K562 (cell line): ENCODE results near the gene KCNT1. TPM values are rescaled to one million over a fixed set of nuclear protein-coding genes. Genes with fewer than 3 reads are reported as not detected.
A peak's percentile ranks its signal among the peaks of the same experiment; 100 is the strongest.

Experiments
- ATAC-seq: fragments of 200-7000 bp; cut with Tn5 transposase; 3 replicates; pipeline ENCODE4 v1.9.1; 2020; ENCODE audit warnings: moderate library complexity
- BruUV-seq: library from RNA; stranded (reverse); fragments of 400-500 nt; replicated peaks from 2 replicates; lab custom pipeline; 2021; lab: Mats Ljungman, UMichigan
- CTCF ChIA-PET: fragments of 300-600 bp; formaldehyde crosslinking; extraction: SDS; loops from one replicate; lab custom pipeline; 2021; ENCODE audit warnings: low intra/inter-chr PET ratio; lab: Yijun Ruan, JAX
- POLR2A ChIA-PET: fragments of 300-600, 350-650 bp; sonication (Branson Sonifier 250); formaldehyde crosslinking; extraction: SDS; loops from one replicate; lab custom pipeline; 2021; ENCODE audit warnings: antibody characterized with exemption, inconsistent platforms; lab: Yijun Ruan, JAX
- DNase-seq, 4 experiments: peaks; one replicate each; pipeline versions ENCODE4 v3.0.0 to v3.0.0-alpha.2; 2011 to 2018; ENCODE audit warnings: low spot score in 3 of 4, mixed read lengths in 3 of 4; ENCODE audit errors: extremely low read depth in 1 of 4
- FAIRE-seq: peaks from 2 replicates; lab custom pipeline; 2011; peaks lifted over from hg19 to GRCh38; lab: Jason Lieb, UNC
- H2AFZ ChIP-seq: 2 replicates; pipeline ENCODE4 v1.6.0; 2011; ENCODE audit warnings: low read depth, low read length, control low read depth, inconsistent platforms
- H3K27ac ChIP-seq: fragments of 200-600 bp; 3 replicates; pipeline ENCODE4 v1.8.0; 2011; ENCODE audit warnings: low read depth, mild to moderate bottlenecking, control low read depth, inconsistent platforms, low read length, moderate library complexity, mixed read lengths; ENCODE audit errors: extremely low read depth
- H3K27me3 ChIP-seq, 2 experiments: fragments of 300-600 bp in 1 of 2; 2 replicates in 1 of 2; 3 replicates in 1 of 2; pipeline versions ENCODE4 v1.6.0 to v1.8.0; 2011; ENCODE audit warnings: inconsistent platforms in 2 of 2, low read length in 2 of 2, mild to moderate bottlenecking in 1 of 2, mixed read lengths in 1 of 2, moderate library complexity in 1 of 2; ENCODE audit not compliant: control insufficient read depth in 2 of 2, insufficient read depth in 2 of 2
- H3K36me3 ChIP-seq: fragments of 300-600 bp; 3 replicates; pipeline ENCODE4 v1.8.0; 2011; ENCODE audit warnings: mild to moderate bottlenecking, low read length, inconsistent platforms; ENCODE audit not compliant: control insufficient read depth, insufficient read depth
- H3K4me1 ChIP-seq, 2 experiments: fragments of 200-600 bp in 1 of 2; replicated peaks in 1 of 2; 2 replicates in 1 of 2; 3 replicates in 1 of 2; pipeline versions ENCODE4 v1.5.1 to v1.8.0; 2011; ENCODE audit warnings: inconsistent platforms in 2 of 2, low read length in 2 of 2, mild to moderate bottlenecking in 1 of 2, mixed read lengths in 1 of 2, moderate library complexity in 1 of 2; ENCODE audit not compliant: control insufficient read depth in 2 of 2, insufficient read depth in 2 of 2
- H3K4me2 ChIP-seq: 2 replicates; pipeline ENCODE4 v1.6.1; 2011; ENCODE audit warnings: low read length, control low read depth, inconsistent platforms, mixed read lengths; ENCODE audit not compliant: insufficient read depth
- H3K4me3 ChIP-seq: fragments of 200-600 bp; sonication (generic), shearing (Covaris generic); 2 replicates; pipeline ENCODE4 v1.5.1; 2016; ENCODE audit warnings: control low read depth, inconsistent platforms
- H3K79me2 ChIP-seq: fragments of 200-600 bp; 3 replicates; pipeline ENCODE4 v1.8.0; 2011; ENCODE audit warnings: low read length, inconsistent platforms; ENCODE audit not compliant: control insufficient read depth, insufficient read depth
- H3K9ac ChIP-seq, 2 experiments: 2 replicates each; pipeline versions ENCODE4 v1.6.0 to v1.6.1; 2011; ENCODE audit warnings: low read depth in 2 of 2, low read length in 2 of 2, control low read depth in 1 of 2, inconsistent platforms in 1 of 2, mild to moderate bottlenecking in 1 of 2, mixed read lengths in 1 of 2; ENCODE audit not compliant: insufficient read depth in 1 of 2
- H3K9me1 ChIP-seq: one replicate; pipeline ENCODE4 v1.6.0; 2011; ENCODE audit warnings: inconsistent platforms, mild to moderate bottlenecking, low read length, moderate library complexity; ENCODE audit not compliant: control insufficient read depth, insufficient read depth
- H3K9me3 ChIP-seq: replicated peaks from 2 replicates; pipeline ENCODE4 v1.5.1; 2011; ENCODE audit warnings: low read depth, low read length, inconsistent platforms; ENCODE audit not compliant: control insufficient read depth, insufficient read depth
- H4K20me1 ChIP-seq: replicated peaks from 2 replicates; pipeline ENCODE4 v1.6.1; 2011; ENCODE audit warnings: low read length, inconsistent platforms, mixed read lengths; ENCODE audit not compliant: control insufficient read depth, insufficient read depth
- FOXK2 ChIP-seq, 2 experiments: fragments of 450-650 bp; IDR thresholded peaks in 1 of 2; conservative IDR thresholded peaks in 1 of 2; 2 replicates each; pipeline ENCODE4 v1.6.1; 2016; ENCODE audit warnings: low read depth in 2 of 2, mild to moderate bottlenecking in 1 of 2
- IFI16 ChIP-seq: fragments of 250-450 bp; sonication (Bioruptor Pico); IDR thresholded peaks from 2 replicates; pipeline ENCODE4 v2.1.2; 2022; ENCODE audit warnings: mild to moderate bottlenecking, inconsistent platforms
- PRPF4 ChIP-seq: fragments of 200-400 bp; formaldehyde crosslinking; IDR thresholded peaks from one replicate; pipeline ENCODE4 v1.6.1; 2017; ENCODE audit warnings: low read length, low read depth, mild to moderate bottlenecking; ENCODE audit not compliant: insufficient read depth, poor library complexity, severe bottlenecking
- SIRT6 ChIP-seq: IDR thresholded peaks from one replicate; pipeline ENCODE4 v1.6.1; 2012; ENCODE audit warnings: low read depth, mild to moderate bottlenecking, control low read depth, inconsistent platforms, low read length, moderate library complexity
- SIX5 ChIP-seq, 2 experiments: IDR thresholded peaks; 2 replicates each; pipeline ENCODE4 v1.6.1; 2011; ENCODE audit warnings: low read length in 2 of 2, borderline replicate concordance in 1 of 2, low read depth in 1 of 2, mild to moderate bottlenecking in 1 of 2, moderate library complexity in 1 of 2; ENCODE audit not compliant: insufficient read depth in 1 of 2
- TAF9B ChIP-seq: fragments of 450-650 bp; IDR thresholded peaks from 2 replicates; pipeline ENCODE4 v1.6.1; 2018; ENCODE audit warnings: mild to moderate bottlenecking; ENCODE audit not compliant: partially characterized antibody
- ZKSCAN8 ChIP-seq: fragments of 200-800 bp; sonication (Bioruptor generic); IDR thresholded peaks from 2 replicates; pipeline ENCODE4 v1.6.1; 2016; ENCODE audit warnings: missing genetic modification characterization, missing compliant biosample characterization
- ZNF431 ChIP-seq: sonication (generic); formaldehyde crosslinking; IDR thresholded peaks from 2 replicates; pipeline ENCODE4 v1.8.0; 2022; ENCODE audit warnings: mild to moderate bottlenecking, missing genetic modification reagents
- WGBS: fragments of 100-300 bp; shearing (Covaris generic); methylation state at CpG from one replicate; pipeline ENCODE4 v1.1.6; 2016; ENCODE audit warnings: low coverage, mixed read lengths; ENCODE audit not compliant: insufficient coverage; ENCODE audit errors: missing lambda C conversion rate; 5-methylcytosine and 5-hydroxymethylcytosine counted together
- in situ Hi-C: fragments of 300-500 bp; cut with MboI; formaldehyde crosslinking; loops from 4 replicates; pipeline ENCODE4 v1.15.0; 2018; ENCODE audit warnings: inconsistent platforms, mixed read lengths
- intact Hi-C: fragments of 100-400 bp; cut with micrococcal nuclease; formaldehyde crosslinking; loops from 2 replicates; pipeline ENCODE4 v1.14.2; 2022
- polyA plus RNA-seq, 8 experiments: library from polyadenylated mRNA; depleted of rRNA in 4 of 8; stranded (reverse) in 5 of 8; unstranded in 3 of 8; fragments of >200 nt; fragmentation: Nextera tagmentation in 2 of 8; fragmentation: Illumina TruSeq in 1 of 8; extraction: Ambion mirVana in 2 of 8; extraction: Trizol in 1 of 8; gene quantifications; 2 replicates each; pipeline versions ENCODE4 v1.2.1 to v1.2.3, GENCODE V29; 2011 to 2014; ENCODE audit warnings: inconsistent platforms in 1 of 8, missing spikeins in 1 of 8
- total RNA-seq, 7 experiments: library from RNA; depleted of rRNA in 6 of 7; stranded (reverse); fragments of >200 nt in 6 of 7; fragmentation: Illumina TruSeq in 2 of 7; extraction: Trizol in 2 of 7; gene quantifications; 2 replicates each; pipeline versions ENCODE4 v1.2.1 to v1.2.3, GENCODE V29; 2011 to 2021; ENCODE audit warnings: low replicate concordance in 1 of 7
- TF ChIP-seq, protein P1 (sequence below), 3 experiments: IDR thresholded peaks in 2 of 3; conservative IDR thresholded peaks in 1 of 3; 2 replicates each; pipeline ENCODE4 v1.5.1; 2011 to 2012; ENCODE audit warnings: low read length in 3 of 3, mild to moderate bottlenecking in 3 of 3, control low read depth in 2 of 3, improper control_type of control experiment in 1 of 3, inconsistent platforms in 1 of 3, low read depth in 1 of 3, mixed read lengths in 1 of 3, moderate library complexity in 1 of 3; ENCODE audit not compliant: insufficient read depth in 2 of 3
- TF ChIP-seq, protein P2 (sequence below): fragments of 450-650 bp; formaldehyde crosslinking; IDR thresholded peaks from 2 replicates; pipeline ENCODE4 v1.4.0; 2020; ENCODE audit warnings: mild to moderate bottlenecking, moderate library complexity

Gene KCNT1
- total and polyA plus RNA-seq, 9 of the 15 experiments (the other 6 are each of a cell fraction or from before 2014, with no cell fraction given): 0.05 TPM; not detected in 8

DNA sequence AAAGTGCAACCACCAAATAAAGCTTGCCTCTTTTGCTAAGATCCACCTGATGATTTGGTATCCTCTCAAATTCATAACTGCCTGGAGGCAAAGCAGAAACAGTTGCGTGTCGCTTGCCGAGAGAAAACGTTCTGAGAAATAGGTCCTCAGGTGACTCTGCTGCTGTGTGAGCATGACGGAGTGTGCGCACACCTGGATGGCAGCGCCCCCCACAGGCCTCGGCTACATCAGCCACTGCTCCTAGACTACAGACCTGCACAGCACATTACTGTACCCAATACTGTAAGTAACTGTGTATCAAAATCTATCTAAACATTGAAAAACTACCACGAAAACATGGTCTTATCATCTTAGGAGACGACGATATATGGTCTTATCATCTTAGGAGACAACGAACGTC is 117.9 kb downstream of the KCNT1 start:
- no TSS peak for BruUV-seq
- Histone ChIP-seq H3K9me3 (no peaks in the 10 kb centered on the region), H3K4me1 (no peaks in the 10 kb centered on the region), H3K27me3 (no peaks in the 10 kb centered on the region), H4K20me1 (no peaks in the 10 kb centered on the region), H3K9ac (no peak overlapping the region), H3K27ac (no peak overlapping the region), H3K79me2 (no peaks in the 10 kb centered on the region), H3K36me3 (peaks cover 94% of the 10 kb centered on the region; the same call in 2 of the 3 replicates), H3K9me1 (peaks cover 7% of the 10 kb centered on the region), H2AFZ (no peak overlapping the region), H3K4me2 (no peak overlapping the region), H3K4me3 (no peak overlapping the region)
- CTCF ChIA-PET: no interaction called here
- in situ Hi-C loops (no loop called here), intact Hi-C loops (no loop called here)
- FAIRE-seq (no peak), DNase-seq (no peak), ATAC-seq (no peak)
- POLR2A ChIA-PET: no interaction called here
- TF ChIP-seq ZNF431 (CRISPR knock-in tag): no peak
- TF ChIP-seq, protein P1, sequence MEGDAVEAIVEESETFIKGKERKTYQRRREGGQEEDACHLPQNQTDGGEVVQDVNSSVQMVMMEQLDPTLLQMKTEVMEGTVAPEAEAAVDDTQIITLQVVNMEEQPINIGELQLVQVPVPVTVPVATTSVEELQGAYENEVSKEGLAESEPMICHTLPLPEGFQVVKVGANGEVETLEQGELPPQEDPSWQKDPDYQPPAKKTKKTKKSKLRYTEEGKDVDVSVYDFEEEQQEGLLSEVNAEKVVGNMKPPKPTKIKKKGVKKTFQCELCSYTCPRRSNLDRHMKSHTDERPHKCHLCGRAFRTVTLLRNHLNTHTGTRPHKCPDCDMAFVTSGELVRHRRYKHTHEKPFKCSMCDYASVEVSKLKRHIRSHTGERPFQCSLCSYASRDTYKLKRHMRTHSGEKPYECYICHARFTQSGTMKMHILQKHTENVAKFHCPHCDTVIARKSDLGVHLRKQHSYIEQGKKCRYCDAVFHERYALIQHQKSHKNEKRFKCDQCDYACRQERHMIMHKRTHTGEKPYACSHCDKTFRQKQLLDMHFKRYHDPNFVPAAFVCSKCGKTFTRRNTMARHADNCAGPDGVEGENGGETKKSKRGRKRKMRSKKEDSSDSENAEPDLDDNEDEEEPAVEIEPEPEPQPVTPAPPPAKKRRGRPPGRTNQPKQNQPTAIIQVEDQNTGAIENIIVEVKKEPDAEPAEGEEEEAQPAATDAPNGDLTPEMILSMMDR (IDR thresholded peaks at IDR 0.05 in 2 of 3, conservative IDR thresholded peaks at IDR 0.05 in 1 of 3; ENCODE audit: insufficient read depth in 2 of 3, low read depth in 1 of 3, low read length in 3 of 3): peak in 2 of 3 experiments; percentile 8 to 34; a peak in 1 of 6 replicates
- no peak for TF ChIP-seq ZKSCAN8 (CRISPR knock-in tag)
- 90% methylated on average over 13 of the region's 13 CpGs for WGBS

DNA sequence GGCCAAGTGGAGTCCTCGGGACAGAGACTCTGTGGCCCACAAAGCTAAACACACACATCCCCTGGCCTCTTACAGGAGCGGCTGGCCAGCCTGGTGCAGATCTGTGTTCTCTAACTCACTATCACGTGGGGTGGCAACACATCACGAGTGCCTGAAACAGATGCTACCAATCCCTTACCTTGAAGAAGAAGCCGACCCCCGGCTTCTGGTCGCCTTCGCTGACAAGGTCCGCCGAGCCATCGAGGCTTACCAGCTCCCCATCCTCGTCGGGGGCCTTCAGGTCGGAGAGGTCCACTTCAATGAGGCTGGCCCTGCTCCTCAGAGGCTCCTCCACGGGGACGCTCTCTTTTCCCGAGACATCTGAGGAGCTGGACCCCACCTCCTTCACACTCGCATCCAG is 118.7 kb downstream of the KCNT1 start:
- WGBS: 94% methylated on average over 15 of the region's 18 CpGs
- peaks cover 7% of the 10 kb centered on the region for H3K9me1 ChIP-seq
- ATAC-seq (no peak), FAIRE-seq (no peak), DNase-seq (no peak)
- H3K9ac ChIP-seq: no peak overlapping the region
- H2AFZ ChIP-seq: no peak overlapping the region
- no peaks in the 10 kb centered on the region for H3K9me3 ChIP-seq
- no peak overlapping the region for H3K4me3 ChIP-seq
- no peak overlapping the region for H3K27ac ChIP-seq
- no peaks in the 10 kb centered on the region for H4K20me1 ChIP-seq
- POLR2A ChIA-PET: no interaction called here
- H3K4me2 ChIP-seq: no peak overlapping the region
- no peaks in the 10 kb centered on the region for H3K79me2 ChIP-seq
- no TSS peak for BruUV-seq
- in situ Hi-C loops (no loop called here), intact Hi-C loops (no loop called here)
- H3K4me1 ChIP-seq: peaks cover 0 to 3% of the 10 kb centered on the region in 2 experiments; a peak in 1 of 5 replicates
- no peaks in the 10 kb centered on the region for H3K27me3 ChIP-seq
- CTCF ChIA-PET: no interaction called here
- peaks cover 88% of the 10 kb centered on the region; the same call in 2 of the 3 replicates for H3K36me3 ChIP-seq
- TF ChIP-seq IFI16 (CRISPR knock-in tag): no peak
- TF ChIP-seq, protein P2, sequence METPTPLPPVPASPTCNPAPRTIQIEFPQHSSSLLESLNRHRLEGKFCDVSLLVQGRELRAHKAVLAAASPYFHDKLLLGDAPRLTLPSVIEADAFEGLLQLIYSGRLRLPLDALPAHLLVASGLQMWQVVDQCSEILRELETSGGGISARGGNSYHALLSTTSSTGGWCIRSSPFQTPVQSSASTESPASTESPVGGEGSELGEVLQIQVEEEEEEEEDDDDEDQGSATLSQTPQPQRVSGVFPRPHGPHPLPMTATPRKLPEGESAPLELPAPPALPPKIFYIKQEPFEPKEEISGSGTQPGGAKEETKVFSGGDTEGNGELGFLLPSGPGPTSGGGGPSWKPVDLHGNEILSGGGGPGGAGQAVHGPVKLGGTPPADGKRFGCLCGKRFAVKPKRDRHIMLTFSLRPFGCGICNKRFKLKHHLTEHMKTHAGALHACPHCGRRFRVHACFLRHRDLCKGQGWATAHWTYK: no peak
- TF ChIP-seq TAF9B: no peak
- TF ChIP-seq SIRT6: no peak
- no peak for TF ChIP-seq FOXK2 (conservative IDR thresholded peaks at IDR 0.05 in 1 of 2, IDR thresholded peaks at IDR 0.05 in 1 of 2; ENCODE audit: low read depth in 2 of 2)
- TF ChIP-seq SIX5 (IDR thresholded peaks at IDR 0.05; ENCODE audit: borderline replicate concordance in 1 of 2, insufficient read depth in 1 of 2, low read depth in 1 of 2, low read length in 2 of 2): no peak
- TF ChIP-seq PRPF4: no peak
